HL-60 (cell line): ENCODE data around the gene NCEH1.

Source experiments
- DNase-seq, 2 experiments: peaks; one replicate each; pipeline ENCODE4 v3.0.0-alpha.2; 2010 to 2020; ENCODE audit warnings: low read depth in 1 of 2, low spot score in 1 of 2
- H3K27ac ChIP-seq: fragments of 250-450 bp; sonication (Bioruptor Pico); replicated peaks from 2 replicates; pipeline ENCODE4 v1.5.1; 2020; ENCODE audit warnings: mild to moderate bottlenecking, moderate library complexity
- H3K27me3 ChIP-seq: fragments of 250-450 bp; sonication (Bioruptor Pico); 2 replicates; pipeline ENCODE4 v1.5.1; 2021; ENCODE audit warnings: mild to moderate bottlenecking, moderate library complexity; ENCODE audit not compliant: insufficient read depth, poor library complexity, severe bottlenecking
- H3K4me3 ChIP-seq: replicated peaks from 2 replicates; pipeline ENCODE4 v1.5.1; 2011; ENCODE audit warnings: mild to moderate bottlenecking, control low read depth, low read length; ENCODE audit not compliant: insufficient read depth
- GABPA ChIP-seq: IDR thresholded peaks from 2 replicates; pipeline ENCODE4 v1.6.1; 2012; ENCODE audit warnings: low read depth
- POLR2AphosphoS5 ChIP-seq: IDR thresholded peaks from 2 replicates; pipeline ENCODE4 v1.6.1; 2012; ENCODE audit warnings: low read depth
- SPI1 ChIP-seq: IDR thresholded peaks from 2 replicates; pipeline ENCODE4 v1.6.1; 2012; ENCODE audit warnings: low read depth, mild to moderate bottlenecking, borderline replicate concordance
- TF ChIP-seq, protein P1 (sequence below): IDR thresholded peaks from one replicate; pipeline ENCODE4 v1.5.1; 2011; ENCODE audit warnings: low read length, control low read depth, inconsistent platforms; ENCODE audit not compliant: insufficient read depth
- TF ChIP-seq, protein P2 (sequence below): IDR thresholded peaks from 2 replicates; pipeline ENCODE4 v1.6.1; 2012; ENCODE audit warnings: low read depth; ENCODE audit not compliant: insufficient replicate concordance

The NCEH1 gene

DNA sequence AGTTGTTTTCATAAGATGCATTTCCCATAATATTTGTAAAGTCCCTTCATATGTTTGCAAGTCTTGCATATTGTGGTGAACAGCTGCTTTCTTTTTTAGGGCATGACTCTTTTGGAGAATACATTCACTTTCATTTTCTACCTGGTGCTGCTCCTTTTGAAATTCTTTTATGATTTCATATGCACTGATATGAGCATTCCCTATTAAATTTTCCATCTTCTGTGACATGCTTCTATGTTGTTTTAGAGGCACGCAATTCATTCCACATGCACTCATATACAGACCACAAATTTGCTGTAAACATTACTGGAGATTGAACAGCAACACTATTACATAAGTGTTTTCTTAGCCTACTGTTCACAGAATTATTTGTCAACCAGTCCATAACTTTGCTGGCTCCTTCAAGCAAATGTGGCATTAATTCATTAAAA lies 94.8 kb downstream of the NCEH1 start:
- Histone ChIP-seq H3K27ac (no peak overlapping the region), H3K4me3 (no peak overlapping the region), H3K27me3 (no peaks in the 10 kb centered on the region)
- no peak for DNase-seq
- TF ChIP-seq, protein P1, sequence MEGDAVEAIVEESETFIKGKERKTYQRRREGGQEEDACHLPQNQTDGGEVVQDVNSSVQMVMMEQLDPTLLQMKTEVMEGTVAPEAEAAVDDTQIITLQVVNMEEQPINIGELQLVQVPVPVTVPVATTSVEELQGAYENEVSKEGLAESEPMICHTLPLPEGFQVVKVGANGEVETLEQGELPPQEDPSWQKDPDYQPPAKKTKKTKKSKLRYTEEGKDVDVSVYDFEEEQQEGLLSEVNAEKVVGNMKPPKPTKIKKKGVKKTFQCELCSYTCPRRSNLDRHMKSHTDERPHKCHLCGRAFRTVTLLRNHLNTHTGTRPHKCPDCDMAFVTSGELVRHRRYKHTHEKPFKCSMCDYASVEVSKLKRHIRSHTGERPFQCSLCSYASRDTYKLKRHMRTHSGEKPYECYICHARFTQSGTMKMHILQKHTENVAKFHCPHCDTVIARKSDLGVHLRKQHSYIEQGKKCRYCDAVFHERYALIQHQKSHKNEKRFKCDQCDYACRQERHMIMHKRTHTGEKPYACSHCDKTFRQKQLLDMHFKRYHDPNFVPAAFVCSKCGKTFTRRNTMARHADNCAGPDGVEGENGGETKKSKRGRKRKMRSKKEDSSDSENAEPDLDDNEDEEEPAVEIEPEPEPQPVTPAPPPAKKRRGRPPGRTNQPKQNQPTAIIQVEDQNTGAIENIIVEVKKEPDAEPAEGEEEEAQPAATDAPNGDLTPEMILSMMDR = no peak
- TF ChIP-seq GABPA = no peak
- no peak for TF ChIP-seq SPI1
- TF ChIP-seq, protein P2, sequence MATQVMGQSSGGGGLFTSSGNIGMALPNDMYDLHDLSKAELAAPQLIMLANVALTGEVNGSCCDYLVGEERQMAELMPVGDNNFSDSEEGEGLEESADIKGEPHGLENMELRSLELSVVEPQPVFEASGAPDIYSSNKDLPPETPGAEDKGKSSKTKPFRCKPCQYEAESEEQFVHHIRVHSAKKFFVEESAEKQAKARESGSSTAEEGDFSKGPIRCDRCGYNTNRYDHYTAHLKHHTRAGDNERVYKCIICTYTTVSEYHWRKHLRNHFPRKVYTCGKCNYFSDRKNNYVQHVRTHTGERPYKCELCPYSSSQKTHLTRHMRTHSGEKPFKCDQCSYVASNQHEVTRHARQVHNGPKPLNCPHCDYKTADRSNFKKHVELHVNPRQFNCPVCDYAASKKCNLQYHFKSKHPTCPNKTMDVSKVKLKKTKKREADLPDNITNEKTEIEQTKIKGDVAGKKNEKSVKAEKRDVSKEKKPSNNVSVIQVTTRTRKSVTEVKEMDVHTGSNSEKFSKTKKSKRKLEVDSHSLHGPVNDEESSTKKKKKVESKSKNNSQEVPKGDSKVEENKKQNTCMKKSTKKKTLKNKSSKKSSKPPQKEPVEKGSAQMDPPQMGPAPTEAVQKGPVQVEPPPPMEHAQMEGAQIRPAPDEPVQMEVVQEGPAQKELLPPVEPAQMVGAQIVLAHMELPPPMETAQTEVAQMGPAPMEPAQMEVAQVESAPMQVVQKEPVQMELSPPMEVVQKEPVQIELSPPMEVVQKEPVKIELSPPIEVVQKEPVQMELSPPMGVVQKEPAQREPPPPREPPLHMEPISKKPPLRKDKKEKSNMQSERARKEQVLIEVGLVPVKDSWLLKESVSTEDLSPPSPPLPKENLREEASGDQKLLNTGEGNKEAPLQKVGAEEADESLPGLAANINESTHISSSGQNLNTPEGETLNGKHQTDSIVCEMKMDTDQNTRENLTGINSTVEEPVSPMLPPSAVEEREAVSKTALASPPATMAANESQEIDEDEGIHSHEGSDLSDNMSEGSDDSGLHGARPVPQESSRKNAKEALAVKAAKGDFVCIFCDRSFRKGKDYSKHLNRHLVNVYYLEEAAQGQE = no peak
- TF ChIP-seq POLR2AphosphoS5 = no peak

DNA sequence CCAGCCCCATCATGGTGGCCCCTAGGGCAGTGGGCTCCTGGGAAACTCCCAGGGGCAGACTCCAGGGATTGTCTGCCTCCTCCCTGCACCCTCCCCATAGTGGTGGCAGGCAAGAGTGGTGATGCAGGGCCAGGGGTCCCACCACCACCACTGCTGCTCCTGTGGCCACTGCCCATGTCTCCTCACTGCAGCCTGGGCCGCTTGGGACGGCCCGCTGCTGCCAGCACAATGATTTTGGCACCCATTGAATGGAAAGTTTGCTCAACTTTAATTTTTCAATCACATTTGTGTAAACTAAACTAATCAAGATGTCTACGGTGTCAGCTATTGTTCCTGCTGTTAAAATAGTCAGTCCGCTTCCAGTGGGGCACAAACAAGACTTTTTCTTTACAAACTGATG lies 95.6 kb downstream of the NCEH1 start:
- H3K4me3 ChIP-seq = no peak overlapping the region
- TF ChIP-seq, protein P1 = no peak
- TF ChIP-seq, protein P2 = no peak
- no peak for TF ChIP-seq POLR2AphosphoS5
- no peak for TF ChIP-seq GABPA
- TF ChIP-seq SPI1 = no peak
- no peak for DNase-seq
- H3K27me3 ChIP-seq = no peaks in the 10 kb centered on the region
- no peak overlapping the region for H3K27ac ChIP-seq

DNA sequence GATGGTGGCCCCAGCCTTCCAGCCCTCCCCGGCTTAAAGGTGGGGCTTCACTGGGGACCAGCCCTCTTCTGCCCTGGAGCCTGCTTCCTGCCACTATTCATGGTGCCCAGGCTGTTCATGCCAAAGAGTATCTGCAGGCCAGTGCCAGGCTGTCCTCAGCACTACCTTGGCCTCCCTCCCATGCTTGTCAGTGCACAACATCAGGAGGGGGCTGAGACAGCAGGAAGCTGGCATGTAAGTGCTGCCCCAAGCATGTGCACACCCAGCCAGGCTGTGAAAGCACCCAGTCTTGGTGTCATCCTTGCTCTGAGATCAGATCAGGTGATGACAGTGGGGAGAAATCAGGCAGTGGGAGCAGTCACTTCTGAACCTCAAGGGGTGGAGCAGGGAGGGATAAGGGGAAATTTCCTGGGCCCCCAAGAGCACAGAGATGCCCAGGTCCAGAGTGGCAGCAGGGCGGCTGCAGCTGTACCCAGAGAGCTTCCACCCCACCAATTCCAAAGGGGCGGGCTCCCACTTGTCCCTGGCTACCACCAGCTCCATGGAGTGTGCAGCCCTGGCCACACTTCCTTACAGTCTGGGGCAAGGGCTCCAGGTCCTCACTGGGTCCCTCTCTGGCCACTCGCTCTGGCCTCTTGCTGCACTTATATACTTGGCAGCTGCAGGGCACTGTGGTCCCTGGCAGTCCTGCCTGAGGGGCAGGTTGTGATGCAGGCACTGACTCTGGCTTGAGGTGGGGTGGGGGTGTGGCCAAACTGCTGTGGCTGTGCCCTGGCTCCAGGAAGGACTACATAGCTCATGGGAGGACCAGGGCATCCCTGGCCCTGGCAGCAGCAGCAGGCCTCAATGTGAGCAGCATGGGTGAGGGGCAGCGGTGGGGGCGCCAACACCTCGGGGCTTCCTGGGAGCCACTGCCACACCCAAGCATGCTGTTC lies 96.3 kb downstream of the NCEH1 start:
- no peak for DNase-seq
- H3K27ac ChIP-seq = no peak overlapping the region
- no peak for TF ChIP-seq POLR2AphosphoS5
- TF ChIP-seq SPI1 = no peak
- TF ChIP-seq, protein P1 = no peak
- TF ChIP-seq, protein P2 = no peak
- TF ChIP-seq GABPA = no peak

More for the DNA sequence above, 96.3 kb downstream of the NCEH1 start:
- H3K4me3 ChIP-seq = no peak overlapping the region
- H3K27me3 ChIP-seq = no peaks in the 10 kb centered on the region
